MM.1S (cell line): ENCODE measurements around the gene VRK3.
"Not testable (repeated sequence)": the region's sequence is repeated elsewhere in the genome, so short reads cannot be mapped to it uniquely, and the experiment has no call there.

Experiments used
- DNase-seq: peaks from one replicate; pipeline ENCODE4 v3.0.0-alpha.2; 2015
- H2AFZ ChIP-seq: fragments of 300-600 bp; sonication (generic); 2 replicates; pipeline ENCODE4 v1.6.0; 2016; ENCODE audit warnings: antibody characterized with exemption, low read length
- H3F3A ChIP-seq: fragments of 300-600 bp; sonication (generic); 2 replicates; pipeline ENCODE4 v1.6.1; 2016; ENCODE audit warnings: mild to moderate bottlenecking, antibody characterized with exemption, low read length, moderate library complexity, mixed read lengths; ENCODE audit not compliant: insufficient read depth
- H3K27ac ChIP-seq: fragments of 300-600 bp; sonication (generic); 2 replicates; pipeline ENCODE4 v1.5.1; 2016; ENCODE audit warnings: mild to moderate bottlenecking, low read length
- H3K27me3 ChIP-seq: fragments of 300-600 bp; sonication (generic); replicated peaks from 2 replicates; pipeline ENCODE4 v1.6.0; 2016; ENCODE audit warnings: low read length; ENCODE audit not compliant: insufficient read depth
- H3K36me3 ChIP-seq: fragments of 300-600 bp; sonication (generic); replicated peaks from 2 replicates; pipeline ENCODE4 v1.6.1; 2016; ENCODE audit warnings: mild to moderate bottlenecking, low read length, mixed read lengths; ENCODE audit not compliant: insufficient read depth
- H3K4me1 ChIP-seq: fragments of 300-600 bp; sonication (generic); 2 replicates; pipeline ENCODE4 v1.6.1; 2016; ENCODE audit warnings: low read length, mixed read lengths
- H3K4me2 ChIP-seq: fragments of 300-600 bp; sonication (generic); 2 replicates; pipeline ENCODE4 v1.6.0; 2016; ENCODE audit warnings: low read depth, low read length
- H3K4me3 ChIP-seq: fragments of 300-600 bp; sonication (generic); 2 replicates; pipeline ENCODE4 v1.5.1; 2016; ENCODE audit warnings: low read length, mixed read lengths
- H3K79me2 ChIP-seq: fragments of 300-600 bp; sonication (generic); 2 replicates; pipeline ENCODE4 v1.6.1; 2016; ENCODE audit warnings: mixed run types, low read length, mixed read lengths
- H3K9ac ChIP-seq: fragments of 300-600 bp; sonication (generic); 2 replicates; pipeline ENCODE4 v1.6.1; 2016; ENCODE audit warnings: low read length, mixed read lengths
- H3K9me2 ChIP-seq: fragments of 300-600 bp; sonication (generic); replicated peaks from 2 replicates; pipeline ENCODE4 v1.6.1; 2016; ENCODE audit warnings: mild to moderate bottlenecking, low read length, mixed read lengths; ENCODE audit not compliant: insufficient read depth
- H3K9me3 ChIP-seq: fragments of 300-600 bp; sonication (generic); replicated peaks from 2 replicates; pipeline ENCODE4 v1.6.1; 2016; ENCODE audit warnings: mild to moderate bottlenecking, low read length, mixed read lengths; ENCODE audit not compliant: insufficient read depth
- H4K20me1 ChIP-seq: fragments of 300-600 bp; sonication (generic); 2 replicates; pipeline ENCODE4 v1.6.1; 2016; ENCODE audit warnings: mild to moderate bottlenecking, low read length, moderate library complexity, mixed read lengths; ENCODE audit not compliant: insufficient read depth
- CTCF ChIP-seq: fragments of 300-600 bp; sonication (generic); IDR thresholded peaks from 2 replicates; pipeline ENCODE4 v1.5.1; 2016; ENCODE audit warnings: antibody characterized with exemption, low read length, mixed read lengths
- EZH2 ChIP-seq: fragments of 300-600 bp; sonication (generic); optimal IDR thresholded peaks from 2 replicates; pipeline ENCODE3; 2017; ENCODE audit warnings: low read depth, mild to moderate bottlenecking, antibody characterized with exemption, low read length, mixed read lengths
- EZH2phosphoT487 ChIP-seq: fragments of 300-600 bp; sonication (generic); IDR thresholded peaks from 2 replicates; pipeline ENCODE4 v1.6.1; 2018; ENCODE audit warnings: antibody characterized with exemption, low read length

VRK3 gene

GRCh38 chr19:50058425-50058824 lies 33.3 kb upstream of the VRK3 start:
- Histone ChIP-seq H4K20me1 (no peaks in the 10 kb centered on the region), H3K9ac (no peak overlapping the region), H3F3A (no peaks in the 10 kb centered on the region), H3K9me3 (no peaks in the 10 kb centered on the region), H3K27me3 (peaks cover 12% of the 10 kb centered on the region; the same call in 1 of the 2 replicates), H3K79me2 (no peaks in the 10 kb centered on the region), H3K27ac (no peak overlapping the region), H3K4me1 (no peaks in the 10 kb centered on the region), H3K9me2 (no peaks in the 10 kb centered on the region), H3K36me3 (no peaks in the 10 kb centered on the region), H2AFZ (no peak overlapping the region), H3K4me2 (no peak overlapping the region), H3K4me3 (no peak overlapping the region)
- TF ChIP-seq EZH2: no peak
- TF ChIP-seq EZH2phosphoT487: no peak
- no peak for TF ChIP-seq CTCF
- DNase-seq: no peak

DNA sequence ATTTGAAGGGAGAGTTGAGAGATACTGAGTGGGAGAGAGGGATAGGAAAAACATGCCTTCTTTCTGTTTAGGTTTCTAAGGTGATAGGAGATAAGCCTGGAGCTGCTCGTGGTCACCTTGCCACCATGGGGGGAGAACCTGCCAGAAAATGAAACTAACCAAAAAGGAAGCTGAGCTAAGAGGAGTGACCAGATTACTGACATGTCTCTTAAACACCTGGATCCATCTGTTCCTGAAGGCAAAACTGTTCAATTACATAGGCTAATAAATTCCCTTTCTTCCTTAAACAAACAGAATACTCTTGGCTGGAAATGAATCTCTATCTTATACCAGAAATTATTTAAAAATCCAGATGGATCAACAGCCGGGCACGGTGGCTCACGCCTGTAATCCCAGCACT lies 27.9 kb upstream of the VRK3 start:
- H3K4me3 ChIP-seq: no peak overlapping the region
- no peak overlapping the region for H3K9ac ChIP-seq
- H3K27ac ChIP-seq: no peak overlapping the region
- no peak for TF ChIP-seq CTCF
- no peak for TF ChIP-seq EZH2phosphoT487
- no peak for TF ChIP-seq EZH2
- H2AFZ ChIP-seq: no peak overlapping the region
- no peaks in the 10 kb centered on the region for H3K4me1 ChIP-seq
- H3K4me2 ChIP-seq: no peak overlapping the region
- no peaks in the 10 kb centered on the region for H3F3A ChIP-seq
- H4K20me1 ChIP-seq: no peaks in the 10 kb centered on the region
- H3K36me3 ChIP-seq: no peaks in the 10 kb centered on the region
- peaks cover 6% of the 10 kb centered on the region; the same call in 1 of the 2 replicates for H3K27me3 ChIP-seq
- H3K79me2 ChIP-seq: no peaks in the 10 kb centered on the region
- H3K9me3 ChIP-seq: no peaks in the 10 kb centered on the region
- DNase-seq: no peak
- no peaks in the 10 kb centered on the region for H3K9me2 ChIP-seq

- Histone ChIP-seq H3K36me3 (no peaks in the 10 kb centered on the region), H3K9ac (no peak overlapping the region), H4K20me1 (no peaks in the 10 kb centered on the region), H3K9me2 (no peaks in the 10 kb centered on the region), H3K27me3 (peaks cover 6% of the 10 kb centered on the region; the same call in 1 of the 2 replicates), H2AFZ (no peak overlapping the region), H3F3A (no peaks in the 10 kb centered on the region), H3K4me2 (no peak overlapping the region), H3K9me3 (no peaks in the 10 kb centered on the region), H3K79me2 (no peaks in the 10 kb centered on the region), H3K4me3 (no peak overlapping the region), H3K4me1 (no peaks in the 10 kb centered on the region), H3K27ac (no peak overlapping the region)
- DNase-seq: no peak
- TF ChIP-seq CTCF (no peak), EZH2phosphoT487 (no peak), EZH2 (no peak)
Measured at GRCh38 chr19:50051964-50052363, 26.8 kb upstream of the VRK3 start.

DNA sequence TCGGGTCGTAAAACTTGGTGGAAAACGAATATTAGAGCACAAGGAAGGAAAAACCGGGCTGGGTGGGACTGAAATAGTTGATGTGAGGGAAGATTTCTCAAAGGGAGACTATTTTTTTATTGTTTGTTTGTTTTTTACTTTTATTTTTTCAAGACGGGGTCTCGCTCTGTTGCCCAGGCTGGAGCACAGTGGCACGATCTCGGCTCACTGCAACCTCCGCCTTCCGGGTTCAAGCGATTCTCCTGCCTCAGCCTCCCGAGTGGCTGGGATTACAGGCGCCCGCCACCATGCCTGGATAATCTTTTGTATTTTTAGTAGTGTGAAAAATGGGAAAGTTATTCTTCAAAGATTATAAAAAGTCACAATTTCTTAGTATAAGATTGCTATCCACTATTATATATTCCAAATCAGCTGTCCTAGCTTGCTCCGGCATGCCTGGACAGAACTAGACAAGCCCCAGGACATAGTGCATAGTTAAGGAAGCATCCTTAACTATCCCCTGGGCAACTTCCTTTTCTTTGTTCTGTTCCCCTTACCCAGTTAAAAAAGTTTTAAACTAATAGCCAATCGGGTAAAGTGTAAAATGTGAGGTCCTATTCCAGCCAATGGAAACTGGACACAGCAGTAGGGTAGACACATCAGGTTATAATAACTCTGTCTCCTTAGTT lies 26.2 kb upstream of the VRK3 start:
- H3K9ac ChIP-seq, H3F3A ChIP-seq, H3K9me3 ChIP-seq, H3K4me3 ChIP-seq, H3K27ac ChIP-seq, H3K36me3 ChIP-seq, H3K4me2 ChIP-seq, H3K4me1 ChIP-seq, H2AFZ ChIP-seq, H3K9me2 ChIP-seq, DNase-seq, H4K20me1 ChIP-seq, H3K27me3 ChIP-seq, H3K79me2 ChIP-seq: not testable (repeated sequence)
